HT1080 (cell line): Measurements from ENCODE around the gene NPIPB2. TPM values are rescaled to one million over a fixed set of nuclear protein-coding genes. Genes with fewer than 3 reads are reported as not detected.
"Not testable (repeated sequence)": the region's sequence is repeated elsewhere in the genome, so short reads cannot be mapped to it uniquely, and the experiment has no call there.

Source experiments
- DNase-seq: peaks from one replicate; pipeline ENCODE4 v3.0.0-alpha.2; 2015; ENCODE audit warnings: low read depth
- polyA plus RNA-seq, 2 experiments: library from polyadenylated mRNA; depleted of rRNA; stranded (reverse); fragments of >200 nt; gene quantifications; 2 replicates each; pipeline ENCODE4 v1.2.3, GENCODE V29; 2015
- total RNA-seq: library from RNA; depleted of rRNA; stranded (reverse); fragments of >200 nt; shearing (Covaris generic); gene quantifications from 2 replicates; pipeline ENCODE4 v1.2.3, GENCODE V29; 2014; rRNA removed

Gene NPIPB2
- total RNA-seq: 0.34 and 1.0 TPM in 2 replicates
- 0.67 and 4.5 TPM in 2 replicates for polyA plus RNA-seq (2015; cell fraction: cytosol; rRNA removed)
- polyA plus RNA-seq (2015; cell fraction: nucleus; rRNA removed): 11.7 and 14.1 TPM in 2 replicates

- DNase-seq: not testable (repeated sequence)
Observed at GRCh38 chr16:11941945-11942344, at the start of gene NPIPB2. Gene NPIPB2 (minus strand): TSS chr16:11942045. CDS start chr16:11942045, 0 bp downstream.

DNA sequence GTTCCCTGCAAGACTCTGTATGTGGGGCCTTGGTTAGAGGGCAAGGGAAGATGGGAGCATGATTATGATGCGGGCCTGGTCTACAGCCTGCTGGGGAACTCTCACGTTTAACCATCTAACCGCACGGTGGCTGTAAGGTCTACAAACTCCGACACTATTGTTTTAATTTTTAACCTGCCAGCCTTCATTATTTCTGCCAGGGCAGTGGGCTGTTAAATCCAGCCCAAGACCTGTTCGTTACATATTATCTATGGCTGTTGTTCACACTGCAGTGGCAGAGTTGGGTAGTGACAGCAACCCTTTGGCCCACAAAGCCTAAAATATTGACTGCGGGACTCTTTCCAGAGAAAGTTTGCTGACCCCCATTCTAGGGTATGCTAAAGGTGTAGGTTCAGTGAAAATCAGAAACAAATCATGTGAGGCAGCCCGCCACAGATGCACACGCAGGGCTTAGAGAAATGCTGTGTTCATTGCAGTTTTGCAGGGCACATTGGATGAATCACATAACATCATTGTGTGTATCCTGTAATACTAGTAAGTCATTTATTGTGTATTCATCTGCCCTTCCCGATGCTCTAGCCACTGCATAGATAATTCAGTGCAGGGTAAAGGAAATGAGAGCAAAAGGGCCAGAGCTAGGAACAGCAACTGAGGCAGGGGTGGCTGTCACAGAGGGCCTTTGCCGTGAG lies 49.0 kb upstream of the NPIPB2 start:
- no peak for DNase-seq

- no peak for DNase-seq
Observed at GRCh38 chr16:11988258-11988978, 46.6 kb upstream of the NPIPB2 start.

DNA sequence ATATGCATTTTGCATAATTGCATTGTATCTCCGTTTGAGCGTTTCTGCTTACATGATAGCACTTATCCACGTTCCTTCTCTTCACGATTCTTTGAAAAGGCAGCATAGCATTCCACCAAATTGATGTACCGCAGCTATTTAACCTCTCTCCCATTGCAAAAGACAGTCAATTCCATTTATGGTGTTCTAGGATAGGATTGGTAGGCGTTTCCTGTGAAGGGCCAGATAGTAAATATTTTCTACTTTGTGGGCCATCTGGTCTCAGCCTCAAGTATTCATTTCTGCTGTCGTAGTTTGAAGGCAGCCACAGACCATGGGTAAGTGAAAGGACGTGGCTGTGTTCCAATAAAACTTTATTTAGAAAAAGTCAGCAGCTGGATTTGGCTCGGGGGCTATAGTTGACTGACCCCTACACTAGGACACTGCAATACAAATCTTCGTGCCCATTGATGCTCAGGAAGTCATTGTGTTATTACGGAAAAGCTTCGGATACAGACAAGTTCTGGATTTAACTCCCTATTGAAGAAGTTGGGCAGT lies 44.7 kb upstream of the NPIPB2 start:
- no peak for DNase-seq

DNA sequence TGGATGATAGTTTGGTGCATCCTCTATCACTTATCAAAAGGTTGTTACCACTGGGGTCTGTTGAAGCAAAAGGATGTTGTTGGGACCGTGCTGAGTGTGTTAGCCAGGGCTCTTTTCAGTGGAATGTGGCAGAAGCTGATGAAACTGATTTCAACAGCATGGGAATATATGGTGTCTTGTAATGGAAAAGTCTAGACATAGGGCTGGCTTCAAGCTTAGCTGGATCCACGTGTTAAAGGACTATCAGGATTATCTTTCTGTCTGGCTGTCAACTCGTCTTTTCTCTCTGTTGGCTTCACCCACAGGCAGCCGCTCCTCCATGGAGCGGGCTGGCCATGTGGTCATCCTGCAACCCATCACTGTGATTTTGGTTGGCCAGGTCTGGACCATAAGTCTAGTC lies 43.4 kb upstream of the NPIPB2 start:
- DNase-seq: no peak

DNA sequence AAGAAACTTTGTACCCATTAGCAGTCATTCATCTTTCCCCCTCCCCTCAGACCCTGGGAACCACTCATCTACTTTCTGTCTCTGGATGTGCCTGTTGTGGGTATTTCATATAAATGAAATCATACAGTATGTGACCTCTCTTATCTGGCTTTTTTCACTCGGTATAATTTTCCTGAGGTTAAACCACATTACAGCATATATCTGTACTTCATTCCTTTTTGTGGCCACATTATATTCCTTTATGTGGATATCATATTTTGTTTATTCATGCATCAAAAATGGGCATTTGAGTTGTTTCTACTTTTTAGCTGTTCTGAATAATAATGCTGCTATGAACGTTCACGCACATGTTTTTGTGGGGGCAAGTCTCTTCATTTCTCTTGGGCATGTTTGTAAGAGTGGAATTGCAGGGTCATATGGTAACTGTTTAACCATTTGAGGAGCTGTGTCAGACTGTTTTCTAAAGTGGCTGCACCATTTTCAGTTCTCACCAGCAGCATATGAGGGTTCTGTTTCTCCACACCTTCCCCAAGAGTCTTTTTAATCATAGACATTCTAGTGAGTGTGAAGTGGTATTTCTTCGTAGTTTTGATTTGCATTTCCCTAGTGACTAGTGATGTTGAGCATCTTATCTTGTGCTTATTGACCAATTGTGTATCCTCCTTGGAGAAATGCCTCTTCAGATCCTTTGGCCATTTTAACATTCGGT lies 38.4 kb upstream of the NPIPB2 start:
- no peak for DNase-seq

DNA sequence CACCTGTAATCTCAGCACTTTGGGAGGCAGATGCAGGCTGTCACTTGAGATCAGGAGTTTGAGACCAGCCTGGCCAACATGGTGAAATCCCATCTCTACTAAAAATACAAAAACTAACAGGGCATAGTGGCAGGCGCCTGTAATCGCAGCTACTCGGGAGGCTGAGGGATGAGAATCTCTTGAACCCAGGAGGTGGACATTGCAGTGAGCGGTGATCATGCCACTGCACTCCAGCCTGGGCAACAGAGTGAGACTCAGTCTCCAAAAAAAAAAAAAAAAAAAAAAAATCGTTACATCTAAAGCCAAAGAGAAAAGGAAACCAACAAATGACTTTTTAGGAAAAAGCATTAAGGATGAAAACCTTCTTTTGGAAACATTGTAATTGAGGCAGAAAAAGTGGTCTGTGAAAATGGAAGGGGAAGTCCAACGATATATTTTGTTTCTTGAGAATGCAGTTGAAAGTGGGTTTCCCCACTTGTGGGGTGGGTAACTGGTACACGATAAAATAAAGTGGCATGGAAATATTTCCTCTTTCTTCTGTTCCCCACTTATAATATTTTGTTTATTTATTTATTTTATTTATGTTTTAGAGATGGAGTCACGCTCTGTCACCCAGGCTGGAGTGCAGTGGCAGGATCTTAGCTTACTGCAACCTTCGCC lies 37.3 kb upstream of the NPIPB2 start:
- DNase-seq: no peak

DNA sequence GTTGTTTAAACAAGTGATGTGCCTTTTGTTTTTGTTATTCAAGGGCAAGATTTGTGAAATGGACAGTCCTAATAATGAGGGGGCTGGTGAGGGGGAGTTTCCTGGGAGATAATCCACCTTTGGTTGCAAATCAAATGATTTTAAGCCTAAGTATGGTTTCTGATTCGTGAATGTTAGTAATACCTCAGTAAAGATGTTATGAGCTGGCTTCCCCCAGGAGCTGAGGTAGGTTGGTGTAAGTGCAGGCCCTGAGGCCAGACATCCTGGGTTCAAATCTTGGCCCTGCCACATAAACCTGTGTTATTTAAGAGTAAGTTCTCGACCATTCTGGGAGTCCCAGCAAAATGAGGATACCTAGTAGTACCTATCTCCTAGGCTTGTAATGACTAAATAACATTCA lies 36.2 kb upstream of the NPIPB2 start:
- no peak for DNase-seq

- peak; percentile 81 for DNase-seq
Observed at GRCh38 chr16:11977376-11978041, 35.7 kb upstream of the NPIPB2 start.

DNA sequence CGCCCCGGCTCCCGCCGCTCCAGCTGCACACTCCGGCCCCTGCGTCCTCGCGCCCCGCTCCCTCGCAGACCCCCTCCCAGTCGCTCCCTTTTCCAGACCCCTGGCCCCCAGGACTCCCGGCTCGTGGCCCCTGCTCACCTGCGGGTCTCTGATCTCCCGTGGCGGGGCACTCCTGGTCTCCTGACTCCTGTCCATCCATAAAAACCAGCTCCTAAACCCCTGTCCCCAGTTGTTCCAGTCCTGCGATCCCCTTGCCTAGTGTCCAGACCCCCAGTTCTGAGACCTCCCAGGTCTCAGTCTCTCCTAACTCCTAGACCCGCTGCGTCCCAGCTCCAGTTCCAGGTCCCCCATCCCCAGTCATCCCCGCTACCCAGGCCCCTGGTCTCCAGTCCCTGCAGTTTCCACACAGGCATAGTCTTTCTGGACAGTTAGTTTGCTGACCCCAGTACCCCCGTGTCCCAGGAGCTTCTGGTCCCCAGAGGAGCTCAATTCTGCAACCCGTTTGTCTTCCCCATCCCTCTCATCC lies 35.1 kb upstream of the NPIPB2 start:
- DNase-seq: no peak

DNA sequence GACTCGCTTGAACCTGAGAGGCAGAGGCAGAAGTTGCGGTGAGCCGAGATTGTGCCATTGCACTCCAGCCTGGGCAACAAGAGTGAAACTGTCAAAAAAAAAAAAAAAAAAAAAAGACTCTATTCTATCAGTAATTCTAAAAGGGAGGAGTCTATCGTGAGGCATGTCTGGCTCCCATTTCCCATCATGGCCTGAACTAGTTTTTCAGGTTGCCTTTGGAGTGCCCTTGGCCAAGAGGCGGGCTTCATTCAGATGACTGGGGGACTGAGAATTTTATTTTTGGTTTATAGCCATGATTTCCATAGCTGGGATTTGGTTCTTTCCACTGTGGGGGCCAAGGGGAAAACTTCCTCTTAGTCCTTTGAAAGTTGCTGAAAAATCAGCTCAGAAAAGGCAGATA lies 31.2 kb upstream of the NPIPB2 start:
- DNase-seq: no peak

DNA sequence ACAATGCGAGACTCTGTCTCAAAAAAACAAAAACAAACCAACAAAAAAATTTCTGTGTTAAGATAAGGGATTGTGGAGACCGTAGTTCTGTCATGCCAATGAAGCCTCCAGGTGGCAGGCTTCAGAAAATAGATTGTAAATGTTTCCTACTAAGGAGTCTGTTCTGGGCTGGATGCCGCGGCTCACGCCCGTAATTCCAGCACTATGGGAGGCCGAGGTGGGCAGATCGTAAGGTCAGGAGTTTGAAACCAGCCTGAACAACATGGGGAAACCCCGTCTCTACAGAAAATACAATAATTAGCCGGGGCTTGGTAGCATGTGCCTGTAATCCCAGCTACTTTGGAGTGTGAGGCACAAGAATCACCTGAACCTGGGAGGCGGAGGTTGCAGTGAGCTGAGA lies 30.3 kb upstream of the NPIPB2 start:
- DNase-seq: peak; percentile 8

DNA sequence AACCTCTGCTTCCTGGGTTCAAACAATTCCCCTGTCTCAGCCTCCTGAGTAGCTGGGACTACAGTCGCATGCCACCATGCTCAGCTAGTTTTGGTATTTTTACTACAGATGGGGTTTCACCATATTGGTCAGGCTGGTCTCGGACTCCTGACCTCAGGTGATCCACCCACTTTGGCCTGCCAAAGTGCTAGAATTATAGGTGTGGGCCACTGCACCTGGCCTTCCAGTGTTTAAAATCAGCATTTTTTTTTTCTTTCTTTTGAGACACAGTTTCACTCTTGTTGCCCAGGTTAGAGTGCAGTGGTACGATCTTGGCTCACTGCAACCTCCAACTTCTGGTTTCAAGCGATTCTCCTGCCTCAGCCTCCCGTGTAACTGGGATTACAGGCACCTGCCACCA lies 28.4 kb upstream of the NPIPB2 start:
- DNase-seq: not testable (repeated sequence)

GRCh38 chr16:11968577-11968976 lies 26.7 kb upstream of the NPIPB2 start:
- no peak for DNase-seq

GRCh38 chr16:11967195-11967911 lies 25.5 kb upstream of the NPIPB2 start:
- no peak for DNase-seq

DNA sequence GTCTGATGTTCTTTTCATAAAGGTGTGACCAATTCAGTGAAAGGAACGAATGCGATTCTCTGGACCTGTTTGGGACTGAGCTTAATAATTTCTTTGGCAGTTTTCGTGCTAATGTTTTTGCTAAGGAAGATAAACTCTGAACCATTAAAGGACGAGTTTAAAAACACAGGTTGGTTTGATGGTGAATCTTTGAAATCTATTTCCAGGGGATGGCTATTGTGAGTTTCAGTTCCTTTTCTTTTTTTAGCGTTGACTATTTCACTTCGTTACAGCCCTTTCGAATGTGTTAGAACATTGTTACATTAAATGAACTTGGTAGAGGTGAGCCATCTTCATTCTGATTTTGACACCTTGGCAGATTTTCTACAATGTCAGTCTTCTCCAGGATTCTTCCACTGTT lies 24.3 kb upstream of the NPIPB2 start:
- no peak for DNase-seq

DNA sequence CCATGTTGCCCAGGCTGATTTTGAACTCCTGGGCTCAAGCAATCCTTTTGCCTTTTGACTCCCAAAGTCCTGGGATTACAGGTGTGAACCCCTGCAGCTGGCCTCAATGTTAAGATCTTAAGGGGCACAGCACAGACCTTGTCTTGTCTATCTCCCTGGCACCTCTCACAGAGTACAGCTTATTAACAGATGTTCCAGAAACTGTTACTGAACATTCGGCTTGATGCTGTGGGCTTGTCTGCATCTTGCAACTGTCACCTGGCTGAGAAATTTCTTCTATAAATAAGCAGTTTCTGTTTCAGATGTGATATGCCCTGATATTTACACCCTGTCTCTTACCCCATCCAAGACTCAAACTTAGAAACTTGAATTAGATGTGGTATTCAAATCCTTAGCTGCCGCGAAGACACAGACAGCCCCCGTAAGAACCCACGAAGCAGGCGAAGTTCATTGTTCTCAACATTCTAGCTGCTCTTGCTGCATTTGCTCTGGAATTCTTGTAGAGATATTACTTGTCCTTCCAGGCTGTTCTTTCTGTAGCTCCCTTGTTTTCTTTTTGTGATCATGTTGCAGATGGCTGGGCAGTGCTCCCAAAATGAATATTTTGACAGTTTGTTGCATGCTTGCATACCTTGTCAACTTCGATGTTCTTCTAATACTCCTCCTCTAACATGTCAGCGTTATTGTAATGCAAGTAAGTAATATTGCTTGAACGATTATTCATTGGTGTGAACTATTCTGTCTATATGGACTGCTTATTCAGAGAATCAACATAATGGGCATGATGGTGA lies 23.1 kb upstream of the NPIPB2 start, which contains the start of gene TNFRSF17:
TSS of gene TNFRSF17 (plus strand) at position 450 of the 791 bp plus-strand sequence. CDS start at position 565, 115 bp downstream.
- no peak for DNase-seq

DNA sequence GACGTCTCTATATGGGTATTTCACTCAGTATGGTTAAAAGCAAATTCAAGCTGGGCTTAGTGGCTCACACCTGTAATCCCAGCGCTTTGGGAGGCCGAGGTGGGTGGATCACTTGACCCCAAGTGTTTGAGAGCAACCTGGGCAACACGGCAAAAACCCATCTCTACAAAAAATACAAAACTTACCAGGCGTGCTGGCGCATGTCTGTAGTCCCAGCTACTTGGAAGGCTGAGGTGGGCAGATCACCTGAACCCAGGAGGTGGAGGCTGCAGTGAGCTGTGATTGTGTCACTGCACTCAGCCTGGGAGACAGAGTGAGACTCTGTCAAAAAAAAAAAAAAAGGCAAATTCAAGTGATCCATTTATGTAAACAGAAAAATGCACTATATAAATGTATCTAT lies 21.9 kb upstream of the NPIPB2 start:
- no peak for DNase-seq

DNA sequence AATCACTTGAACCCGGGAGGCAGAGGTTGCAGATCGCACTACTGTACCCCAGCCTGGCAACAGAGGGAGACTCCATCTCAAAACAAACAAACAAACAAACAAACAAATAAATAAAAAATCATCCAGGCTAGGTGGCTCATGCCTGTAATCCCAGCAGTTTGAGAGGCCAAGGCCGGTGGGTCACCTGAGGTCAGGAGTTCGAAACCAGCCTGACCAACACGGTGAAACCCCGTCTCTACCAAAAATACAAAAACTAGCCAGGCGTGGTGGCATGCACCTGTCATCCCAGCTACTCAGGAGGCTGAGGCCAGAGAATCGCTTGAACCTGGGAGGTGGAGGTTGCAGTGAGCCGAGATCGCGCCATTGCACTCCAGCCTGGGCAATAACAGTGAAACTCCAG lies 21.1 kb upstream of the NPIPB2 start:
- not testable (repeated sequence) for DNase-seq
